HT1080 (cell line): Measurements from ENCODE around the gene STAT5A. TPM values are rescaled to one million over a fixed set of nuclear protein-coding genes. Genes with fewer than 3 reads are reported as not detected.

ENCODE experiments used
- DNase-seq: peaks from one replicate; pipeline ENCODE4 v3.0.0-alpha.2; 2015; ENCODE audit warnings: low read depth
- total RNA-seq: library from RNA; depleted of rRNA; stranded (reverse); fragments of >200 nt; shearing (Covaris generic); gene quantifications from 2 replicates; pipeline ENCODE4 v1.2.3, GENCODE V29; 2014

The STAT5A gene
- total RNA-seq, 1 experiment from 2014 or later: 1.7 TPM

GRCh38 chr17:42322382-42323267, 34.3 kb downstream of the STAT5A start:
- peak; percentile 87 for DNase-seq

GRCh38 chr17:42323268-42323773, 35.0 kb downstream of the STAT5A start:
- DNase-seq: no peak

- DNase-seq: peak; percentile 94
These were observed 36.7 kb downstream of the STAT5A start for GRCh38 chr17:42325026-42325425.

GRCh38 chr17:42329025-42329976, 41.0 kb downstream of the STAT5A start:
- peak; percentile 74 for DNase-seq

GRCh38 chr17:42333053-42333452, 44.8 kb downstream of the STAT5A start:
- DNase-seq: no peak

- DNase-seq: no peak
These were observed 46.4 kb downstream of the STAT5A start for GRCh38 chr17:42334677-42335076.

- no peak for DNase-seq
These were observed 49.1 kb downstream of the STAT5A start for GRCh38 chr17:42337442-42337841.

GRCh38 chr17:42338427-42338985, 50.2 kb downstream of the STAT5A start:
- DNase-seq: no peak

GRCh38 chr17:42339221-42339620, 50.9 kb downstream of the STAT5A start:
- DNase-seq: no peak

GRCh38 chr17:42340691-42341127, 52.4 kb downstream of the STAT5A start:
- DNase-seq: peak; percentile 11

GRCh38 chr17:42341568-42341967, 53.3 kb downstream of the STAT5A start:
- no peak for DNase-seq

- DNase-seq: peak; percentile 65
These were observed 54.1 kb downstream of the STAT5A start for GRCh38 chr17:42342242-42343008.

- DNase-seq: no peak
These were observed 57.2 kb downstream of the STAT5A start for GRCh38 chr17:42345396-42346073.

- DNase-seq: no peak
These were observed 58.2 kb downstream of the STAT5A start for GRCh38 chr17:42346481-42346880.

GRCh38 chr17:42347198-42347597, 58.9 kb downstream of the STAT5A start:
- DNase-seq: peak; percentile 62

- no peak for DNase-seq
These were observed 59.3 kb downstream of the STAT5A start for GRCh38 chr17:42347606-42348005.

GRCh38 chr17:42348104-42348503, 59.8 kb downstream of the STAT5A start:
- DNase-seq: no peak

- DNase-seq: no peak
These were observed 66.9 kb downstream of the STAT5A start for GRCh38 chr17:42354956-42355843.

- DNase-seq: no peak
These were observed 70.1 kb downstream of the STAT5A start for GRCh38 chr17:42358434-42358833.
